KMS-11 (cell line): Measurements from ENCODE around the gene AANAT.

ENCODE experiments used
- H2AFZ ChIP-seq: fragments of 200-600 bp; sonication (generic); 2 replicates; pipeline ENCODE4 v1.6.1; 2016; ENCODE audit warnings: antibody characterized with exemption, mixed run types, low read depth
- H3K27ac ChIP-seq: fragments of 200-600 bp; sonication (generic); 2 replicates; pipeline ENCODE4 v1.6.1; 2016; ENCODE audit warnings: mild to moderate bottlenecking, mixed run types
- H3K27me3 ChIP-seq: fragments of 200-600 bp; sonication (generic); 2 replicates; pipeline ENCODE4 v1.6.1; 2017; ENCODE audit warnings: mild to moderate bottlenecking, low read depth, mixed run types, moderate library complexity; ENCODE audit not compliant: insufficient read depth
- H3K36me3 ChIP-seq: fragments of 200-600 bp; sonication (generic); 2 replicates; pipeline ENCODE4 v1.6.1; 2017; ENCODE audit warnings: mild to moderate bottlenecking, mixed run types; ENCODE audit not compliant: insufficient read depth
- H3K4me1 ChIP-seq: fragments of 200-600 bp; sonication (generic); 2 replicates; pipeline ENCODE4 v1.6.1; 2016; ENCODE audit warnings: mild to moderate bottlenecking, low read depth, mixed run types; ENCODE audit not compliant: poor library complexity, severe bottlenecking
- H3K4me2 ChIP-seq: fragments of 200-600 bp; sonication (generic); 2 replicates; pipeline ENCODE4 v1.7.0; 2016; ENCODE audit warnings: mild to moderate bottlenecking, mixed run types
- H3K4me3 ChIP-seq: fragments of 200-600 bp; sonication (generic); IDR thresholded peaks from 2 replicates; pipeline ENCODE4 v1.6.1; 2017; ENCODE audit warnings: low read depth, low read length, mixed read lengths; ENCODE audit not compliant: insufficient read depth
- H3K79me2 ChIP-seq: fragments of 200-600 bp; sonication (generic); 2 replicates; pipeline ENCODE4 v1.6.1; 2016; ENCODE audit warnings: low read depth, mixed run types; ENCODE audit not compliant: insufficient read depth
- H3K9ac ChIP-seq: fragments of 200-600 bp; sonication (generic); 2 replicates; pipeline ENCODE4 v1.6.1; 2016; ENCODE audit warnings: mild to moderate bottlenecking, mixed run types
- H4K20me1 ChIP-seq: fragments of 200-600 bp; sonication (generic); 2 replicates; pipeline ENCODE4 v1.6.1; 2016; ENCODE audit warnings: mild to moderate bottlenecking, mixed run types; ENCODE audit not compliant: insufficient read depth
- TF ChIP-seq, protein P1 (sequence below): fragments of 200-600 bp; sonication (generic); conservative IDR thresholded peaks from 2 replicates; pipeline ENCODE4 v1.6.1; 2017; ENCODE audit warnings: low read depth, mild to moderate bottlenecking, antibody characterized with exemption, low read length, moderate library complexity, mixed read lengths

The AANAT gene

DNA sequence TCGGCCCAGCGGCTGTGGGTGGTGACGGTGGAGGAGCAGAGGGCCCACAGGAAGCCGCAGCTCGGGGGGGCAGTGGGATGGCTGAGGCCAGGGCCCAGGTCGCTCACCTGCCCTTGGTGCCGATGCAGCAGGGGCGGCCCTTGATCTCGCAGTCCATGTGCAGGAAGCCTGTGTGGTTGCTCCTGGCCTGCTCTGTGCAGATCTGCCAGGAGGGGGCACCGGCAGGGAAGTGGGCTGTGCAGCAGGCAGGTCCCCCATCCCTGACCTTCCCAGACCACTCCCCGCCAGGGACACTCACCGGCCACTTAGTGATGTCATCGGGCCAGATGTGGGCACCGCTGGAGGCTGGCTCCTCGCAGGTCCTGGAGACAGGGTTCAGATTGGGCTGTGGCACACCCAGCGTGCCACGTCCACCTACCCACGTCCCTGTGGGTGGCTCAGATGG, 6.2 kb downstream of the AANAT start:
- no peaks in the 10 kb centered on the region for H3K36me3 ChIP-seq
- no peak overlapping the region for H3K4me2 ChIP-seq
- no peaks in the 10 kb centered on the region for H3K79me2 ChIP-seq
- no peaks in the 10 kb centered on the region for H4K20me1 ChIP-seq
- TF ChIP-seq, protein P1, sequence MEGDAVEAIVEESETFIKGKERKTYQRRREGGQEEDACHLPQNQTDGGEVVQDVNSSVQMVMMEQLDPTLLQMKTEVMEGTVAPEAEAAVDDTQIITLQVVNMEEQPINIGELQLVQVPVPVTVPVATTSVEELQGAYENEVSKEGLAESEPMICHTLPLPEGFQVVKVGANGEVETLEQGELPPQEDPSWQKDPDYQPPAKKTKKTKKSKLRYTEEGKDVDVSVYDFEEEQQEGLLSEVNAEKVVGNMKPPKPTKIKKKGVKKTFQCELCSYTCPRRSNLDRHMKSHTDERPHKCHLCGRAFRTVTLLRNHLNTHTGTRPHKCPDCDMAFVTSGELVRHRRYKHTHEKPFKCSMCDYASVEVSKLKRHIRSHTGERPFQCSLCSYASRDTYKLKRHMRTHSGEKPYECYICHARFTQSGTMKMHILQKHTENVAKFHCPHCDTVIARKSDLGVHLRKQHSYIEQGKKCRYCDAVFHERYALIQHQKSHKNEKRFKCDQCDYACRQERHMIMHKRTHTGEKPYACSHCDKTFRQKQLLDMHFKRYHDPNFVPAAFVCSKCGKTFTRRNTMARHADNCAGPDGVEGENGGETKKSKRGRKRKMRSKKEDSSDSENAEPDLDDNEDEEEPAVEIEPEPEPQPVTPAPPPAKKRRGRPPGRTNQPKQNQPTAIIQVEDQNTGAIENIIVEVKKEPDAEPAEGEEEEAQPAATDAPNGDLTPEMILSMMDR = peak; percentile 61
- no peak overlapping the region for H3K9ac ChIP-seq
- no peaks in the 10 kb centered on the region for H3K27me3 ChIP-seq
- no peak overlapping the region for H2AFZ ChIP-seq
- no peak overlapping the region for H3K27ac ChIP-seq
- H3K4me1 ChIP-seq = no peaks in the 10 kb centered on the region
- no peak overlapping the region for H3K4me3 ChIP-seq

DNA sequence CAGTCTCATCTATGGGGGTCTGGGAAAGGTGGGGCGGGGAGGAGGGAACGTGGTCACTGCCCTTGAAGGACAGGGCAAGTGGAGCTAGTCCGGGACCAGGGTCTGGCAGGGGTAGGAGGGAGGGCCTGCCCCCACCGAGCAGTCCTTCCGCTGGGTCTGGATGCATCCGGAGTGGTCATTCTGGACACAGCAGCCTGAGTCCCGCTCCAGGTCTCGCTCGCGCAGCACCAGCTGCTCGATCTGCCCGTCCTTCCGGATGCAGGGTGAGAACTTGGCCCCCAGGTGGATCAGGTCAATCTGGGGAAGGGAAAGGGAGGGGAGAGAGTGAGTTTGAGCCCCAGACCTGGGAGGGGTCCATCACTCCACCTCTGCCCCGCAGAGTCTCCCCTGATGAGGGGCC, 6.8 kb downstream of the AANAT start:
- H3K79me2 ChIP-seq = no peaks in the 10 kb centered on the region
- H3K9ac ChIP-seq = no peak overlapping the region
- no peak overlapping the region for H3K4me3 ChIP-seq
- no peak overlapping the region for H3K27ac ChIP-seq
- no peaks in the 10 kb centered on the region for H3K27me3 ChIP-seq
- no peak overlapping the region for H3K4me2 ChIP-seq
- H3K4me1 ChIP-seq = no peaks in the 10 kb centered on the region
- TF ChIP-seq, protein P1 = no peak
- H3K36me3 ChIP-seq = no peaks in the 10 kb centered on the region
- H2AFZ ChIP-seq = no peak overlapping the region
- H4K20me1 ChIP-seq = no peaks in the 10 kb centered on the region

GRCh38 chr17:76474894-76475293, 7.5 kb downstream of the AANAT start:
- no peaks in the 10 kb centered on the region for H4K20me1 ChIP-seq
- TF ChIP-seq, protein P1 = no peak
- no peak overlapping the region for H3K4me3 ChIP-seq

DNA sequence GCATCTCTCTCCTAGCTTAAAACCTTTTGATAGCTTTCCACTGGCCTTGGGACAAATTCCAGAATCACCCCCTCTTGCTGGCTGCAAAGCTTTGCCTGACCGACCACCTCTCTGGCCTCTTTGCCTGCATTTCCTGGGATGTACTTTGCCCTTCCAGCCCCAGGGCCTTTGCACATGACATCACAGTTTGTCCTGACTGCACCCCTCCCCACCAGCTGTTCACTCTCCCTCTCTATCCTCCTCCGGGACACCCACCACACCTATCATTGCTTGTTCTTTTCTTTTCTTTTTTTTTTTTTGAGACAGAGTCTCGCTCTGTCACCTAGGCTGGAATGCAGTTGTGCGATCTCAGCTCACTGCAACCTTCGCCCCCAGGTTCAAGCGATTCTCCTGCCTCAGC, 7.9 kb downstream of the AANAT start:
- Histone ChIP-seq H3K27ac (no peak overlapping the region), H3K36me3 (no peaks in the 10 kb centered on the region), H2AFZ (no peak overlapping the region), H3K27me3 (no peaks in the 10 kb centered on the region), H3K4me2 (no peak overlapping the region), H4K20me1 (no peaks in the 10 kb centered on the region), H3K4me3 (no peak overlapping the region), H3K79me2 (no peaks in the 10 kb centered on the region), H3K9ac (no peak overlapping the region), H3K4me1 (peaks cover 2% of the 10 kb centered on the region)
- TF ChIP-seq, protein P1 = no peak

More at GRCh38 chr17:76474894-76475293, 7.5 kb downstream of the AANAT start:
- Histone ChIP-seq H3K4me1 (no peaks in the 10 kb centered on the region), H3K36me3 (no peaks in the 10 kb centered on the region), H3K27me3 (no peaks in the 10 kb centered on the region), H3K4me2 (no peak overlapping the region), H3K79me2 (no peaks in the 10 kb centered on the region), H3K9ac (no peak overlapping the region), H2AFZ (no peak overlapping the region), H3K27ac (no peak overlapping the region)
